Adrenal gland (tissue), 5 donors: Measurements from ENCODE around the gene MRPS2.

Experiments used
- CTCF ChIP-seq, 6 experiments: fragments of 450-650 bp in 4 of 6; fragments of 200-600 bp in 2 of 6; sonication (generic) in 1 of 6; IDR thresholded peaks; 1 replicate in 5 of 6; 2 replicates in 1 of 6; pipeline versions ENCODE4 v1.5.1 to v1.8.0; 2016 to 2021; ENCODE audit warnings: antibody characterized with exemption in 6 of 6, mild to moderate bottlenecking in 2 of 6, moderate library complexity in 1 of 6
- POLR2A ChIP-seq, 2 donors: fragments of 450-650 bp; IDR thresholded peaks; one replicate each; pipeline ENCODE4 v1.6.1; 2017; ENCODE audit warnings: antibody characterized with exemption in 2 of 2, mild to moderate bottlenecking in 2 of 2, moderate library complexity in 1 of 2
- donor health status: DM: no; HTN: no; CAD: no.

DNA sequence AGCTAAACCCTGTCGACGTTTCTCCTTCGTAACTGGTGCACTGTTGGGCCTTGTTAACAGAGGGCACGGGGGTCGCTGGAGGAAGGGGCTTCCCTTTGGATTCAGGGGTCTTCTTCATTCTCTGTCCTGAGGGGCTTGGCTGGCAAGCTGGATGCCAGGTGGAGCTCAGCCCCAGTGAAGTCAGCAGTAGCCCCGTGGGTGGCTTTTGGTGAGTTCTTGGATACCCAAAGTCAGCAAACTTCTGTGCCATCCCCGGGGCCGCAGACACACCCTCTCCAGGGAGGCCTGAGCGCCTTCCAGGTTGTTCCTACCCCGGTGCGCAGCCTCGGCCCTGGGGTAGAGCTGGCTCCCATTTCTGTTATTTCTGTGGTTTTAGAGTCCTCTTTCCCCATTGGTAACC, 33.2 kb downstream of the MRPS2 start:
- TF ChIP-seq CTCF (IDR thresholded peaks at IDR 0.05): no peak
- no peak for TF ChIP-seq POLR2A (IDR thresholded peaks at IDR 0.05)
